Esophagus (tissue), 2 donors: ENCODE measurements around the gene SPATA13. TPM values are rescaled to one million over a fixed set of nuclear protein-coding genes. Genes with fewer than 3 reads are reported as not detected.
"Not testable (repeated sequence)": the region's sequence is repeated elsewhere in the genome, so short reads cannot be mapped to it uniquely, and the experiment has no call there.

Experiments
- H3K27ac ChIP-seq, 2 donors: one replicate each; pipeline ENCODE4 v1.5.1; 2013; ENCODE audit warnings: low read depth in 2 of 2, mild to moderate bottlenecking in 2 of 2, inconsistent platforms in 1 of 2, low read length in 1 of 2, moderate library complexity in 1 of 2
- H3K27me3 ChIP-seq, 2 donors: one replicate each; pipeline ENCODE4 v1.6.1; 2013; ENCODE audit warnings: low read length in 2 of 2, control low read depth in 1 of 2, mild to moderate bottlenecking in 1 of 2; ENCODE audit not compliant: insufficient read depth in 2 of 2, control insufficient read depth in 1 of 2
- H3K36me3 ChIP-seq, 2 donors: one replicate each; pipeline ENCODE4 v1.6.1; 2013; ENCODE audit warnings: low read length in 1 of 2; ENCODE audit not compliant: control insufficient read depth in 2 of 2, insufficient read depth in 2 of 2
- H3K4me1 ChIP-seq, 2 donors: one replicate each; pipeline ENCODE4 v1.6.1; 2013; ENCODE audit warnings: low read length in 1 of 2; ENCODE audit not compliant: control insufficient read depth in 2 of 2, insufficient read depth in 2 of 2
- H3K4me3 ChIP-seq, 2 donors: one replicate each; pipeline ENCODE4 v1.5.1; 2013; ENCODE audit warnings: low read length in 2 of 2, mild to moderate bottlenecking in 2 of 2, low read depth in 1 of 2, moderate library complexity in 1 of 2
- H3K9me3 ChIP-seq, 2 donors: one replicate each; pipeline ENCODE4 v1.6.1; 2013; ENCODE audit warnings: mild to moderate bottlenecking in 2 of 2, low read depth in 1 of 2, low read length in 1 of 2, moderate library complexity in 1 of 2; ENCODE audit not compliant: control insufficient read depth in 2 of 2, insufficient read depth in 1 of 2
- WGBS, 2 donors: extraction: QIAGEN DNeasy Blood & Tissue Kit; methylation state at CpG; one replicate each; pipeline ENCODE4 v1.1.7; 2013; 5-methylcytosine and 5-hydroxymethylcytosine counted together
- polyA plus RNA-seq, 2 donors: library from polyadenylated mRNA; stranded (reverse); fragments of 200-250 nt; gene quantifications; one replicate each; pipeline ENCODE4 v1.2.3, GENCODE V29; 2013
- donor health status: healthy with polysubstance abuse.
- donor health status: Bipolar disorder and iron deficiency.

The SPATA13 gene
- polyA plus RNA-seq, 2 donors = 1.8 to 3.8 TPM

DNA sequence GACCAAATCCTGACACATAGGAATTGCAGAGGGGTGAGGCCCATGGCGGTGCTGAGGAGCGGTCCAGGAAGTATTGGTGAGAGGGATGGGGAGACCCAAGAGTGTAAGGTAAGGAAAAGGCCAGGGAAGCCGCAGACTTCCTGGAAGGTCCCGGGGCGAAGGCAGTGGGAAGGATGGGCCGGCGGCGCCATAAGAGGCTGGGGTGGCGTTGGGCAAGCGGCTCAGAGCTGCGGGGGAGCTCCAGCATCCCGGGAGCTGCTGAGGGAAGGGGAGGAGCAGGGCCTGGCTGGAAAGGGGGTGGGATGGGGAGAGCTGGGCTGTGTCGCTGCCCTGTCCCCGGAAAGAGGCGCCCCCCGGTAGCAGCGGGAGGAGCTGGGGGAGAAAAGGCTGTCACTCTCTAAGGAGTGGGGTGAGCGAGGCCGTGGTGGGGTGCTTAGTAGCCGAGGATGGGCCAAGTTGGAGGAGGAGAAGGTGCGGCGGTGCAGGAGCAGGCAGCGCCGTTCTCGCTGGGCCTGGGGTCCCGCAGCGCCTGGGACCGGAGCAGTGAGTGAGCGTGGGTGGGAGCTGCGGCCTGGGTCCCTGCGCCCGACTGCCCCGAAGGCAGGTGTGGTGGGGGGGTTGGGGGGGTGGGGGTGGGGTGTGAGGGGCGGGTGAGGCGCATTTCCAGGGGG, 179.6 kb downstream of the SPATA13 start:
- H3K27me3 ChIP-seq = no peaks in the 10 kb centered on the region
- WGBS, 2 donors = 76 to 83% methylated on average over 30 to 35 of the region's 35 CpGs

DNA sequence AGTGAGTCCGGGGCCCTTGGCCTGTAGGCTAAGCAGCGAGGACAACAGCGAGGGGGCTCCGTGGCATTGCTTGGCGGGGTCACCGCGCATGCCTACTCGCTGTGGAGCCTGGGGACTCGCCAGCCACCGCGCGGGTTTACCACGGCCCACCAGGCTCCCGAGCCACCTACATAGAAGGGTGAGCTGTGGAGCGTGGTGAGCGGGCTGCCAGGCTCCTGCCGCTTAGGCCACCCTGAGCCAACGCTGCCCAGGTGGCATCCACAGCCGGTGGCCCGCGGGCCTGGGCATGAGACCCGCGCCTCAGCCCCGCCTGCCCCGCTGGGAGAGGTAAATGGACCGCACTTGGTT, 180.1 kb downstream of the SPATA13 start:
- H3K4me1 ChIP-seq = peaks cover 0 to 3% of the 10 kb centered on the region in 2 donors
- H3K4me3 ChIP-seq = no peak overlapping the region
- H3K36me3 ChIP-seq = no peaks in the 10 kb centered on the region
- WGBS, 2 donors = 80 to 86% methylated on average over 25 to 26 of the region's 26 CpGs
- H3K27me3 ChIP-seq = no peaks in the 10 kb centered on the region
- no peak overlapping the region for H3K27ac ChIP-seq
- no peaks in the 10 kb centered on the region for H3K9me3 ChIP-seq

More for the DNA sequence above, 179.6 kb downstream of the SPATA13 start:
- Histone ChIP-seq H3K9me3 (no peaks in the 10 kb centered on the region), H3K4me3 (no peak overlapping the region), H3K4me1 (peaks cover 0 to 3% of the 10 kb centered on the region in 2 donors), H3K36me3 (no peaks in the 10 kb centered on the region), H3K27ac (no peak overlapping the region)

GRCh38 chr13:24341439-24341838, 180.9 kb downstream of the SPATA13 start:
- H3K4me3 ChIP-seq = no peak overlapping the region
- H3K27ac ChIP-seq = no peak overlapping the region
- H3K36me3 ChIP-seq = no peaks in the 10 kb centered on the region
- WGBS, 2 donors = 53 to 60% methylated on average over 3 of the region's 3 CpGs
- no peaks in the 10 kb centered on the region for H3K27me3 ChIP-seq
- peaks cover 0 to 3% of the 10 kb centered on the region in 2 donors for H3K4me1 ChIP-seq
- H3K9me3 ChIP-seq = no peaks in the 10 kb centered on the region

GRCh38 chr13:24348385-24348784, 187.9 kb downstream of the SPATA13 start:
- Histone ChIP-seq H3K27me3 (no peaks in the 10 kb centered on the region), H3K36me3 (no peaks in the 10 kb centered on the region), H3K27ac (peak overlapping the region in 1 of 2 donors; percentile 51), H3K4me1 (no peaks in the 10 kb centered on the region), H3K4me3 (no peak overlapping the region), H3K9me3 (peaks cover 0 to 4% of the 10 kb centered on the region in 2 donors)
- WGBS, 2 donors = 74 to 78% methylated on average over 5 of the region's 5 CpGs

GRCh38 chr13:24348797-24349515, 188.4 kb downstream of the SPATA13 start:
- Histone ChIP-seq H3K27me3 (no peaks in the 10 kb centered on the region), H3K27ac (peak overlapping the region in 1 of 2 donors; percentile 74), H3K36me3 (no peaks in the 10 kb centered on the region), H3K9me3 (peaks cover 0 to 4% of the 10 kb centered on the region in 2 donors), H3K4me3 (no peak overlapping the region), H3K4me1 (no peaks in the 10 kb centered on the region)
- 49 to 51% methylated on average over 6 of the region's 6 CpGs for WGBS, 2 donors

DNA sequence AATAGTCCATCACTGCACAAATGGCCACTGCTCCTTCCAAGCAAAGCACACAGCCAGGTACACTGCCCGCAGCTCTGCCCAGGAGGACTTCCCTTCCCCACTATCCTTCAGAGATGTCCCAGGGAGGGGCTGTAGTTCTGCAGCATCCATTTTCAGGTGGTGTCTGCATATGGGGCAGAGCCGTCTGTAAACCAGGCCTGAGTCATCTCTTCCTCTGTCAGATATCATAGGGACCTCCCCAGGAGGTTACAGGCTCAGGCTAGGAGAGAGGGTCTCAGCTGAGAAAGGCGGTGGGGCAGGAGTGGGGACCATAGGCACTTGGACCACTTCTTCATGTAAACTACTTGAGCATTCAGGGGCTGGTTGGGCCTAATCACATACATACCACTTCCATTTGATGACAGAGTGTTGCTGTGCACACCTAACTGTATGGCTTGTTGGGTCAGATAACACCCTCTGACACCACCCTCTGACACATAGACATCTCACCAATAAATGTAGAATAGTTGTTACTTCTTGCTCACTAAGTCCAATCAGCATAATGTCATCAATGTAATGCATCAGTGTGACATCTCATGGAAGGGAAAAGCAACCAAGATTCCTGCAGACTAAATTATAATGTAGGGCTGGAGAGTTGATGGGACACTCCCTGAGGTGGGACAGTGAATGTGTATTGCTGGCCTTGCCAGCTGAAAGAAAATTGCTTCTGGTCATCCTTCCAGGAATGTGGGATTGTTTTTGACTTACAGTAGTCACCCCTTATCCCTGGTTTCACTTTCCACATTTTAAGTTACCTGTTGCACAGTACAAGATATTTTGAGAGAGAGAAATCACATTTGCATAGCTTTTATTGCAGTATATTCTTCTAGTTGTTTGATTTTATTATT, 189.5 kb downstream of the SPATA13 start:
- H3K4me3 ChIP-seq, H3K27ac ChIP-seq, H3K4me1 ChIP-seq, H3K9me3 ChIP-seq, H3K36me3 ChIP-seq, H3K27me3 ChIP-seq: not testable (repeated sequence)
- WGBS, 2 donors = 78 to 88% methylated on average over 3 of the region's 3 CpGs

DNA sequence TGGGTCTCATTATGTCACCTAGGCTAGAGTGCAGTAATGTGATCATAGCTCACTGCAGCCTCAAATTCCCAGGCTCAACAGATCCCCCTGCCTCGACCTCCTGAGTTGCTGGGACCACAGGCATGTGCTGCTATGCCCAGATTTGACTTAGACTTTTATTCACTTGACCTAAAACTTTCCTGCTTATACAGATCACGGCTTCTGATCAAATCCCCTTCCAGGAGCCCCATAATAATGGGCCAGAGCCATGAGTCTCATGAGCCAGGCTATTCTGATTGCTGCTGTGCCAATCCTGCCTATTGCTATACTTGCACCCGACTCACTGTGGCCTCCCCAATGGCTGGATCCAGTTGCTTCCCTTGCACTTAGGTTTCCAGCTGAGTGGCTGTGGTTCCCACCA, 190.9 kb downstream of the SPATA13 start:
- H3K27ac ChIP-seq = no peak overlapping the region
- no peak overlapping the region for H3K4me3 ChIP-seq
- no peaks in the 10 kb centered on the region for H3K36me3 ChIP-seq
- H3K4me1 ChIP-seq = no peaks in the 10 kb centered on the region
- H3K9me3 ChIP-seq = peaks cover 4 to 5% of the 10 kb centered on the region in 2 donors
- no peaks in the 10 kb centered on the region for H3K27me3 ChIP-seq
- WGBS, 2 donors = 79 to 84% methylated on average over 3 of the region's 3 CpGs

DNA sequence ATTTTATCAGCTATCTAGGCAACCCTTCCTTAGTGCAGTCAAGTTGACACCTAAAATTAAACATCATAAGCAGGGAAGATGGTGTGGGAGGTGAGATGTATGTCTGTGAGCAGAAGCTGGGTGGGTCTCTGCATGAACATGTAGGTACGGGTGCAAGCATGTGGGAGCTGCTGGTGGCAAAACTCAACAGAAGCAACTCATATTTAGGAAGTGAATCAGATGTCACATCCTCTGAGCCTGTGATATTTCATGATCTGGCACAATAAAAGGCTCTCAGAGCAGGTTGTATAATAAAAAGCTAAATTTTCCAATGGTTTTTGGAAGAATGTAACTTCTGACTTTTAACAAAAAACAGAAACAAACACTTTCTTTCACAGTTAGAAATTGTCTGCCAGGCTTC, 193.2 kb downstream of the SPATA13 start:
- no peaks in the 10 kb centered on the region for H3K27me3 ChIP-seq
- no peak overlapping the region for H3K4me3 ChIP-seq
- H3K36me3 ChIP-seq = no peaks in the 10 kb centered on the region
- H3K4me1 ChIP-seq = no peaks in the 10 kb centered on the region
- peaks cover 4 to 9% of the 10 kb centered on the region in 2 donors for H3K9me3 ChIP-seq
- WGBS, 2 donors = 32 to 77% methylated on average over 1 of the region's 1 CpG
- H3K27ac ChIP-seq = no peak overlapping the region

DNA sequence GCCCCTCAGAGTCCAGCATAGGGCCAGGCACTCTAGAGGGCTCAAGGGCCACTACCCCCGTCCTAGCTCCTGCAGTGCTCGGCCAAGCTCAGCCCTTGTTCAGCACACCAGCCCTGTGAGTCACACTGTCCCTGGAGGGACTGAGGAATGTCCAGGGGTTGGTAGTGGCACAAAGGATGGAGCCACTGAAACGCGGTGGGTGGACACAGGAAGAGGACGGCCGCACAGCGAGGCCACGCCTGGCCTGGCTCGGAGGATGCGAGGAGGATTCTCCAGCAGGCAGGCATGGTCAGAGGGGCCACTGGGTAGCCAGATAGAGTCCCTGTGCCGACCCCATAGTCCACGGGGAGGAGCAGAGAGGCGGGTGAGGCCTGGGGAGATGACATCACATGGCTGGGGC, 194.6 kb downstream of the SPATA13 start:
- Histone ChIP-seq H3K4me1 (no peaks in the 10 kb centered on the region), H3K27ac (no peak overlapping the region), H3K36me3 (no peaks in the 10 kb centered on the region), H3K9me3 (peaks cover 0 to 9% of the 10 kb centered on the region in 2 donors), H3K27me3 (no peaks in the 10 kb centered on the region), H3K4me3 (no peak overlapping the region)
- 90 to 92% methylated on average over 13 of the region's 13 CpGs for WGBS, 2 donors
